Hematopoietic multipotent progenitor cell treated with erythropoietin and hydrocortisone succinate and interleukin-3 and kit ligand, for 6 days (in vitro differentiated cells): ENCODE measurements around the gene GLE1.

Experiments
- DNase-seq: peaks from one replicate; pipeline ENCODE4 v3.0.0-alpha.2; 2015

The GLE1 gene

GRCh38 chr9:128504485-128505413, at the start of gene GLE1:
GLE1 (plus strand) TSS chr9:128504719; CDS start chr9:128504806, 87 bp downstream.
- peak; percentile 96 for DNase-seq

GRCh38 chr9:128454991-128455390, 49.5 kb upstream of the GLE1 start:
- no peak for DNase-seq

- DNase-seq, result peak; percentile 98
Measured at GRCh38 chr9:128455849-128456612, 48.5 kb upstream of the GLE1 start, which contains the start of gene ODF2. ODF2 (plus strand) TSS chr9:128456006; CDS start chr9:128456092, 86 bp downstream.

- peak; percentile 90 for DNase-seq
Measured at GRCh38 chr9:128456613-128457061, 47.9 kb upstream of the GLE1 start.

- DNase-seq, result no peak
Measured at GRCh38 chr9:128457207-128457606, 47.3 kb upstream of the GLE1 start.

- DNase-seq, result no peak
Measured at GRCh38 chr9:128459011-128459410, 45.5 kb upstream of the GLE1 start.

GRCh38 chr9:128469070-128469469, 35.4 kb upstream of the GLE1 start:
- DNase-seq, result peak; percentile 39

- peak; percentile 85 for DNase-seq
Measured at GRCh38 chr9:128470560-128470959, 34.0 kb upstream of the GLE1 start.

GRCh38 chr9:128473104-128473503, 31.4 kb upstream of the GLE1 start:
- no peak for DNase-seq

- no peak for DNase-seq
Measured at GRCh38 chr9:128475867-128476266, 28.7 kb upstream of the GLE1 start.

- no peak for DNase-seq
Measured at GRCh38 chr9:128479262-128479661, 25.3 kb upstream of the GLE1 start.

GRCh38 chr9:128481561-128481960, 23.0 kb upstream of the GLE1 start:
- no peak for DNase-seq

- no peak for DNase-seq
Measured at GRCh38 chr9:128482186-128482585, 22.3 kb upstream of the GLE1 start.

- DNase-seq, result no peak
Measured at GRCh38 chr9:128484686-128485413, 19.7 kb upstream of the GLE1 start.

- DNase-seq, result no peak
Measured at GRCh38 chr9:128485414-128485855, 19.1 kb upstream of the GLE1 start.

GRCh38 chr9:128486201-128486600, 18.3 kb upstream of the GLE1 start:
- DNase-seq, result no peak

- DNase-seq, result no peak
Measured at GRCh38 chr9:128493424-128493823, 11.1 kb upstream of the GLE1 start.

- DNase-seq, result peak; percentile 91
Measured at GRCh38 chr9:128494108-128494745, 10.3 kb upstream of the GLE1 start.

- DNase-seq, result no peak
Measured at GRCh38 chr9:128494746-128495129, 9.8 kb upstream of the GLE1 start.

GRCh38 chr9:128495296-128495695, 9.2 kb upstream of the GLE1 start:
- peak; percentile 25 for DNase-seq

- no peak for DNase-seq
Measured at GRCh38 chr9:128495804-128496417, 8.6 kb upstream of the GLE1 start.
